SU-DHL-6 (cell line): Measurements from ENCODE around the gene LRRC74A.
A peak's percentile ranks its signal among the peaks of the same experiment; 100 is the strongest.

Source experiments
- H2AFZ ChIP-seq: fragments of 200-600 bp; sonication (generic); 2 replicates; pipeline ENCODE4 v1.6.1; 2014; ENCODE audit warnings: low read depth, mild to moderate bottlenecking, moderate library complexity, mixed read lengths, antibody characterized with exemption, low read length; ENCODE audit not compliant: severe bottlenecking
- H3F3A ChIP-seq: fragments of 200-600 bp; shearing (Covaris generic); 2 replicates; pipeline ENCODE4 v1.6.0; 2016; ENCODE audit warnings: antibody characterized with exemption, mild to moderate bottlenecking; ENCODE audit not compliant: insufficient read depth
- H3K27ac ChIP-seq: fragments of 200-600 bp; sonication (generic); 2 replicates; pipeline ENCODE4 v1.5.1; 2016; ENCODE audit warnings: low read depth, mild to moderate bottlenecking, low read length, moderate library complexity, mixed read lengths
- H3K27me3 ChIP-seq: fragments of 200-600 bp; sonication (generic), shearing (Covaris generic); 2 replicates; pipeline ENCODE4 v1.6.0; 2014; ENCODE audit warnings: mild to moderate bottlenecking, low read length
- H3K36me3 ChIP-seq: fragments of 200-600 bp; sonication (generic); 2 replicates; pipeline ENCODE4 v1.6.1; 2014; ENCODE audit warnings: mild to moderate bottlenecking, low read length, mixed read lengths
- H3K4me2 ChIP-seq: fragments of 300-600, 200-600 bp; shearing (Covaris generic), sonication (generic); 2 replicates; pipeline ENCODE4 v1.6.0; 2014; ENCODE audit warnings: low read length, low read depth, mild to moderate bottlenecking; ENCODE audit not compliant: poor library complexity, severe bottlenecking
- H3K4me3 ChIP-seq: fragments of 200-600 bp; sonication (generic); 2 replicates; pipeline ENCODE4 v1.5.1; 2014; ENCODE audit warnings: antibody characterized with exemption, low read length, mild to moderate bottlenecking, mixed read lengths; ENCODE audit not compliant: insufficient read depth, poor library complexity, severe bottlenecking
- H3K79me2 ChIP-seq: fragments of 200-600 bp; sonication (generic); 2 replicates; pipeline ENCODE4 v1.6.1; 2014; ENCODE audit warnings: mild to moderate bottlenecking, low read length, moderate library complexity; ENCODE audit not compliant: insufficient read depth
- H3K9ac ChIP-seq: fragments of 200-600 bp; sonication (generic); 2 replicates; pipeline ENCODE4 v1.7.0; 2014; ENCODE audit warnings: mild to moderate bottlenecking, low read length
- H3K9me2 ChIP-seq: fragments of 200-600 bp; sonication (generic); replicated peaks from 2 replicates; pipeline ENCODE4 v1.6.1; 2014; ENCODE audit warnings: low read length; ENCODE audit not compliant: insufficient read depth
- H3K9me3 ChIP-seq: fragments of 200-600 bp; sonication (generic); 2 replicates; pipeline ENCODE4 v1.6.1; 2014; ENCODE audit warnings: low read length, mixed read lengths; ENCODE audit not compliant: insufficient read depth
- H4K20me1 ChIP-seq: fragments of 200-600 bp; sonication (generic); 2 replicates; pipeline ENCODE4 v1.6.1; 2014; ENCODE audit warnings: low read depth, mild to moderate bottlenecking, antibody characterized with exemption, low read length, moderate library complexity, mixed read lengths
- EZH2phosphoT487 ChIP-seq: fragments of 200-600 bp; sonication (generic), shearing (Covaris generic); conservative IDR thresholded peaks from 2 replicates; pipeline ENCODE4 v1.6.1; 2018; ENCODE audit warnings: mild to moderate bottlenecking, antibody characterized with exemption, low read length, moderate library complexity, mixed read lengths
- TF ChIP-seq, protein P1 (sequence below): fragments of 200-600 bp; sonication (generic); IDR thresholded peaks from one replicate; pipeline ENCODE4 v1.5.1; 2017; ENCODE audit warnings: antibody characterized with exemption, mild to moderate bottlenecking, low read length, moderate library complexity; ENCODE audit not compliant: insufficient read depth, poor library complexity, severe bottlenecking

Gene LRRC74A

DNA sequence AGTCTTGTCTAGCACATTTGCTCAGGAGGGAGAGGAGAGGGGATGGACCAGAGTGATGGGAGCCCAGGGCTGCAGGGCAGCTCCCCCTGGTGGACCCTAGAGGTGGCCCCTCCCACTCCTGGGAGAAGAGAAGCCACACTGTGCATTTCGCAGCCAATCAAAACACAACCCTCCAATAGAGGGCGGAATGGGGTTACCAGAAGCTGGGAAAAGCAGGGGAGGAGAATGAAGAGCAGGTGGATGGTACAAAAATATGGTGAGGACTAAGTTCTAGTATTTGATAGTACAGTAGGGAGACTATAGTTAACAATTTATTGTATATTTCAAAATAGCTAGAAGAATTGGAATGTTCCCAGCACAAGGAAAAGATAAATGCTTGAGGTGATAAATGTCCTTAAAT is 41.3 kb upstream of the LRRC74A start:
- H3F3A ChIP-seq = no peaks in the 10 kb centered on the region
- H3K27me3 ChIP-seq = no peaks in the 10 kb centered on the region
- no peak overlapping the region for H3K27ac ChIP-seq
- H2AFZ ChIP-seq = no peak overlapping the region
- H3K4me2 ChIP-seq = no peak overlapping the region
- H3K36me3 ChIP-seq = no peaks in the 10 kb centered on the region
- no peaks in the 10 kb centered on the region for H3K79me2 ChIP-seq
- TF ChIP-seq, protein P1, sequence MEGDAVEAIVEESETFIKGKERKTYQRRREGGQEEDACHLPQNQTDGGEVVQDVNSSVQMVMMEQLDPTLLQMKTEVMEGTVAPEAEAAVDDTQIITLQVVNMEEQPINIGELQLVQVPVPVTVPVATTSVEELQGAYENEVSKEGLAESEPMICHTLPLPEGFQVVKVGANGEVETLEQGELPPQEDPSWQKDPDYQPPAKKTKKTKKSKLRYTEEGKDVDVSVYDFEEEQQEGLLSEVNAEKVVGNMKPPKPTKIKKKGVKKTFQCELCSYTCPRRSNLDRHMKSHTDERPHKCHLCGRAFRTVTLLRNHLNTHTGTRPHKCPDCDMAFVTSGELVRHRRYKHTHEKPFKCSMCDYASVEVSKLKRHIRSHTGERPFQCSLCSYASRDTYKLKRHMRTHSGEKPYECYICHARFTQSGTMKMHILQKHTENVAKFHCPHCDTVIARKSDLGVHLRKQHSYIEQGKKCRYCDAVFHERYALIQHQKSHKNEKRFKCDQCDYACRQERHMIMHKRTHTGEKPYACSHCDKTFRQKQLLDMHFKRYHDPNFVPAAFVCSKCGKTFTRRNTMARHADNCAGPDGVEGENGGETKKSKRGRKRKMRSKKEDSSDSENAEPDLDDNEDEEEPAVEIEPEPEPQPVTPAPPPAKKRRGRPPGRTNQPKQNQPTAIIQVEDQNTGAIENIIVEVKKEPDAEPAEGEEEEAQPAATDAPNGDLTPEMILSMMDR = peak; percentile 64
- TF ChIP-seq EZH2phosphoT487 = no peak
- no peak overlapping the region for H3K9ac ChIP-seq
- no peaks in the 10 kb centered on the region for H4K20me1 ChIP-seq
- H3K9me2 ChIP-seq = no peaks in the 10 kb centered on the region
- H3K4me3 ChIP-seq = no peak overlapping the region
- H3K9me3 ChIP-seq = no peaks in the 10 kb centered on the region

DNA sequence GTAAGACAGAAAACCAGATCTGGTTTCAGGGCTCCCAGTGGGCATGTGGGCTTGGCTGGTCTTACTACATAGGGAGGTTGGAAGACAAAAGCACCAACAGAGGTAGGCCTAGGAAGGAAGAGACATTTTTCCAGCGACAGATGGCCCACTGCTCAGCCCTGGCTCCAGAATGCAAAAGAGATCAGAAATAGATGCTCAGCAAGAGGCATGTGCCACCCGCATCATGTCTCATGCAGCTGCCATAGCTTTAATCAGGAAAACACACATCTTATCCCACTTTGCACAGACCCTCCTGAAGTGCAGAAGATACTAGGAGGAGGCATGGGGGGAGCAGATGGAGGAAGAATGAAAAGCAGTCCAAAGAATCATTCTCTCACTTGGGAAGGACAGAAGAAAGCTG is 39.6 kb upstream of the LRRC74A start:
- Histone ChIP-seq H3K9me2 (no peaks in the 10 kb centered on the region), H3K9ac (no peak overlapping the region), H4K20me1 (no peaks in the 10 kb centered on the region), H3K79me2 (no peaks in the 10 kb centered on the region), H3F3A (no peaks in the 10 kb centered on the region), H3K4me3 (no peak overlapping the region), H3K36me3 (no peaks in the 10 kb centered on the region), H3K4me2 (no peak overlapping the region), H3K27ac (no peak overlapping the region), H2AFZ (no peak overlapping the region), H3K9me3 (no peaks in the 10 kb centered on the region), H3K27me3 (no peaks in the 10 kb centered on the region)
- TF ChIP-seq EZH2phosphoT487 = no peak
- TF ChIP-seq, protein P1 = no peak

DNA sequence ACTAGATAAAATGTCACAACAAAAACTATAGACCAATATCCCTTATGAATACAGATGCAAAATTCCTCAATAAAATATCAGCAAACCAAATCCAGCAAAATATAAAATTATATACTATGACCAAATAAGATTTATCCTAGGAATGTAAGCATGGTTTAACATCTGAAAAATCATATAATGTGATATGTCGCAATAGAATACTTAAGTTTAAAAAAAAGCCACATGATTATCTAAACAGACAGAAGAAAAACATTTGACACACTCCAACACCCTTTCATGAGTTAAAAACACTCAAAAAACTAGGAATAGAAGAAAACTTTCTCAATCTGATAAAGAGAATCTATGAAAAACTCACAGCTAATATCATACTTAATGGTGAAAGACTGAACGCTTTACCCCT is 33.8 kb upstream of the LRRC74A start:
- H3K9me2 ChIP-seq = no peaks in the 10 kb centered on the region
- no peak overlapping the region for H3K4me3 ChIP-seq
- no peaks in the 10 kb centered on the region for H4K20me1 ChIP-seq
- no peak overlapping the region for H3K9ac ChIP-seq
- TF ChIP-seq, protein P1 = no peak
- no peak for TF ChIP-seq EZH2phosphoT487
- no peaks in the 10 kb centered on the region for H3F3A ChIP-seq
- H3K9me3 ChIP-seq = no peaks in the 10 kb centered on the region
- no peak overlapping the region for H2AFZ ChIP-seq
- no peaks in the 10 kb centered on the region for H3K79me2 ChIP-seq
- 0 out of 2 replicates have a peak, but pooled peaks cover 6% of the 10 kb centered on the region for H3K36me3 ChIP-seq
- no peaks in the 10 kb centered on the region for H3K27me3 ChIP-seq
- H3K27ac ChIP-seq = no peak overlapping the region
- no peak overlapping the region for H3K4me2 ChIP-seq
